Lung microvascular endothelial cell (primary cell): ENCODE results near the gene RFX8. TPM values are rescaled to one million over a fixed set of nuclear protein-coding genes. Genes with fewer than 3 reads are reported as not detected.

ENCODE experiments used
- DNase-seq, 2 donors: peaks; one replicate each; pipeline versions ENCODE4 v3.0.0 to v3.0.0-alpha.2; 2010; ENCODE audit warnings: low read depth in 2 of 2
- total RNA-seq: library from RNA; depleted of rRNA; stranded (reverse); fragments of >200 nt; gene quantifications from 2 replicates; pipeline ENCODE4 v1.2.1, GENCODE V29; 2014

The RFX8 gene
- total RNA-seq, 1 donor from 2014 or later: not detected

- no peak for DNase-seq
Measured at GRCh38 chr2:101412092-101412694, 62.7 kb downstream of the RFX8 start.

DNA sequence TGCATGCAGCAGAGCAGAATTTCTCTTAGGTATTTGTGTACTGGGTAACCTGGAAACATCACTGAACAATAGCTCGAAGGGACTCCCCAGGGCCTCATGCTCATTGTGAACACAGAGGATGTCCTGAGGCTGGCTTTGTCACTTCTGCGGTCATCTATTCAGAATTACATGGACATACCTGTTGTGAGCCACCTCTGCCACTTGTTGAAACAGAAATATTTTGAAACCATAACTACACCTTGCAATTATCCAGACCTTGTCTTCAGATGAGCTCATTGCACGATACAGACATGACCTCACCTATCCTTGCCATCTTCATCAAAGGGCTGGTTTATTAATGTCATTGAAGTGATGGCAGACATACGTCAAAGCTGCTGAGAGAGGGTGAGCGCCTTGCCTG is 64.2 kb downstream of the RFX8 start:
- peak in 1 of 2 donors; percentile 19 for DNase-seq

- no peak for DNase-seq
Measured at GRCh38 chr2:101410114-101410513, 64.8 kb downstream of the RFX8 start.

- no peak for DNase-seq
Measured at GRCh38 chr2:101409699-101410098, 65.2 kb downstream of the RFX8 start.

- no peak for DNase-seq
Measured at GRCh38 chr2:101408925-101409324, 66.0 kb downstream of the RFX8 start.

DNA sequence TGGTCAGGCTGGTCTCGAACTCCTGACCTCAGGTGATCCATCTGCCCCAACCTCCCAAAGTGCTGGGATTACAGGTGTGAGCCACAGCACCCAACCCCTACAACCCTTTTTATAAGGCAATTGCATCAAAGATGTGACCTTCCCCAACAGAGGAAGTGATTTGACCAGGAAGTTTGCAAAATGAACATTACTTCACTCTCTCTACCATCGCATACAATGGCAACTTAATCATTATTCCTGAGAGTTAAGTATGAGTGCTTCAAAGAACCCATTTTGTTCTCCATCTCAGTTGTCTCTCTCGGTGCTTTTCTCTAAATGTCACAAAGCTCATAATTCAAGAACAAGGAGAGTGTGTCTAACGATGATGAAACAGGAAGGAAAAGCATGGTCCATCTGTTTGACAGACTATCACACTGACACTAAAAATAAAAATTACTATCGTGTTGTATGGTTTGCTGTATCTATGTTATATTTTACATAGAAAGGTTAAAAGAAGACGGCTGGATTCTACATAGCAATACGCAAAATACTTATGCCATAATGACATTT is 69.5 kb downstream of the RFX8 start:
- DNase-seq: no peak

DNA sequence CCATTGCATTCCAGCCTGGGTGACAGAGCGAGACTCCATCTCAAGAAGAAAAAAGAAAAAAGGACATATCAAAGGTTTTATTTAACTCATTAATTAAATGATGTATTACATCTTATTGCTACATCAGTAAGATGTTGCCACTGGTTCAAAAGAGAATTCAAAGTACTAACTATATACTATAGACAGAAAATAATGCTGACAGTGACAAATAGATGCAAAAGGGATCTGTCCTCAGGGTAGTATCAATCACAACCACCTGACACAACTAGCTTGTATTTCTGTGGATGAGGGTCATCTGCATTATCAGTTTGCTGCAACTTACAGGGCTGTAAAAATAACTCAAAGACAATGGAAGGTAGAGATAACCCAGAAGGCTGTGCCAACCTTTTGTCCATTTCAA is 71.2 kb downstream of the RFX8 start:
- DNase-seq: no peak

DNA sequence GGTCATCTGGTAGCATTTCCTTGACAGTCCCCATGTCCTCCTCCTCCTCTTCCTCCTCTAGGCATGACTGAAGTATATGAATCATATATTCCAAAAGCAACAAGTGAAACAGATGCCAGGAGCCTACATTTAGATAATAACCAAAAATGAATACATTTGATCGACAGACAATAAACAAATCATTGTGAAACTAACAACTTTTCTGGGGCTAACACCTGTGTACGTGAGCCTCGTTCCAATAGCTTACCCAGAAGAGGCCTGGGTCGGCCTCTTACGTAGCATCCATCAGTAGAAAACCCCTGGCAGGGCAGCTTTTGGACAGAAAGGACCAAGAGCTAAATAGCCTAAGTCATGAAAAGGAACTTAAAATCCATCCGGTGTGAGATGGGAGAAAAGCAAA is 72.3 kb downstream of the RFX8 start:
- no peak for DNase-seq

DNA sequence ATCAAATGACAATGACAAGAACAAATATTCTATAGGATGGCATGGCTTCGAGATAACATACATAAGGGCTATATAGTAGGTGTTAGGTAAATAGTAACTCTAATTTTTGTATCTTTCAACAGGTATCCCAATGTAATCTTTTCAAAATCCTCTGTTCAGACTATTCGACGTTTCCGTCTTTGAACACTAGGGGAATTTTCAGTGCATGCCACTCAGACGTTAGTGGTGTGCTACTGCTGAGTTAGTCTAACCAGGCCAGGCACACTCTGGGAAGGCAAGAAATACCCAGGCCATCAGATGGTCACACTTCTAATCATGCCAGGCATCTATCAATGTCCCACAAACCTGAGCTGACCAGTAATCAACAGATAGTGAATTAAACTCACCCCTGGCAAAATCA is 73.0 kb downstream of the RFX8 start:
- DNase-seq: no peak

- DNase-seq: no peak
Measured at GRCh38 chr2:101401326-101401665, 73.6 kb downstream of the RFX8 start.

DNA sequence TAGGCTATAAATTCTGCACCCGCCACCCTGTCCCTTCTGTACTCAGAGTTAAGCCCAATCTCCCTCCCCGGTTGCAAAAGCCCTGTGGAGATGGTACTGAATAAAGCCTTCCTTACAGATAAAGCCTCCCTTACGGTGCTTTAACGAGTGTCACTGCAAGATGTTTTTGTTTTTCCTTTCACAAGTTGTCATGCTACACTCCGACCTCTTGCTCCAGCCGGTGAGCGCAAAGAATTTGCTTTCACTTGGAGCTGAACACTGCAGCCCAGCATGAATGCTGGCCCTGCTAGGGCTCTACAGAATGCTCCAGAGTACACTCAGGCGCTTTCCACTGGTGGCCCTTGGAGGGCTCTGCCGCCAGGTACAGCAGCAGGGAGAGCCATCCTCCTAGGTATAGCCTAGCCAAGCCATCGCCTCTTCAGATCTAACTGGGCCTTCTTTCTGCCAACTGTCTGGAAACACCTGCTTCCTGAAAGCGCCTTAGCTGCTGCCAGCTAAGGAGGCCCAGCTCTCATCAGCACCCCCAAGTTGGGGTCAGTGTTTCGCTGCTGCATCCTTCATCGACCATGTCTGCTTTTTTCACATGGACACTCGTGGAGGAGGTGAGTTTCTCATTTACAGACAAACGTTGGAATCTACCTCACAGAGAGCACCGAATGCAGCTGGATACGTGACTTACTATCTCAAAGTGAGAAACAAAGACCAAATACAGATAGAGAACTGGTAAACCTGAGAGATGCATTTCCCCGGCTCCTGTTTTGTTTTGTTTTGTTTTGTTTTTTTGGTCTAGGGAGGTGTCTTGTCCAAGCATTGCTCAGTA is 74.2 kb downstream of the RFX8 start:
- peak in 1 of 2 donors; percentile 59 for DNase-seq

DNA sequence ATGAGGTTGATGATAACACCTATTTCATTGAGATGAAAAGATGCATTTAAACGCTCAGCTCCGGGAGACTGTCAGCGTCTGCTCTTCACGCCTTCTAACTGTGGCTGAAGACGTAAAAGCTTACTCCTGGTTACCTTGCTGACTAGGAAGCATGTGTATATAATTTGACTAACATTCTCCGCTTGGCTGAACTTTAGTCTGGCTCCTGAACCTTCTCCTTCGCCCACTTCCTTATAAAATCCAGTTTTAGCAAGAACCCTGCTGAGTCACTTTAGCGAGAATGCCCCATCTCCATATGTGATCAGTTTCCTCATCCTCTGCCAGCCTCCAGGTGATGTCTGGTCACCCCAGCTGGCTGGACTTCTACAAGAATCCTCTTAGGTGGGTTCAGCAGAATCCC is 74.9 kb downstream of the RFX8 start:
- DNase-seq: no peak

DNA sequence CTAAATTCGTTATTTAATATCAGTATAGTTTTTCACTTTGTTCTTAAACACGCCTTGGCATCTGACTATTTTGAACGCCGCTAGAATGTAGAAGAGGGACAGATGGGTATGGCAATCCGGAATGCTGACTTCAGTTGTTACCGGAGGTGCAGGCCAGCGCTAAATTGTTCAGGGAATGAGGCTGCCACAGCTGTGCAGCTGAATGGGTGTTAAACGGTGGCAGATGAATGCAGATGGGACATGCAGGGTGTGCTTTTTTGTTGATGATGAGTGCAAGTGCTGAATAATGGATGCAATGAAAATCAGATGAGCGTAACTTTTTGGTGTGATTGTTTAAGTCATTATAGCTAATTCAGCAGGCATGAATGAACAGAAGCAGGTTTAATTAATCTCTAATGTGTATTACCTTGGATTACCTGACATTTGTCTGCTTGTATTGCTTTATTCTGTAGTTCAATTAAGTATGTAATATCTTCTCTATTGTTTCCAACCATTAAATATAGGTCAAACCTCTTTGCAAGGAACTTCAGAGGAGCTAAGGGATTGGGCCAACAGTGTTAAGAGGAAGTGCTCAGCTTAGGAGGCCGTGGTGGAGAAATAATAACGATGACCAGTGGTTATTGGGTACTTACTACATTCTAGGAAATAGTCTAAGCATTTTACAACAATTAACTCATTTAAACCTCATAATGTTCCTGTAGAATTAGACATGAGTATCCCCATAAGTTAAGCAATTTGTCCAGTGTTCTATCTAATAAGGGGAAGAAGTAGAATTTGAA is 75.7 kb downstream of the RFX8 start:
- DNase-seq: no peak

DNA sequence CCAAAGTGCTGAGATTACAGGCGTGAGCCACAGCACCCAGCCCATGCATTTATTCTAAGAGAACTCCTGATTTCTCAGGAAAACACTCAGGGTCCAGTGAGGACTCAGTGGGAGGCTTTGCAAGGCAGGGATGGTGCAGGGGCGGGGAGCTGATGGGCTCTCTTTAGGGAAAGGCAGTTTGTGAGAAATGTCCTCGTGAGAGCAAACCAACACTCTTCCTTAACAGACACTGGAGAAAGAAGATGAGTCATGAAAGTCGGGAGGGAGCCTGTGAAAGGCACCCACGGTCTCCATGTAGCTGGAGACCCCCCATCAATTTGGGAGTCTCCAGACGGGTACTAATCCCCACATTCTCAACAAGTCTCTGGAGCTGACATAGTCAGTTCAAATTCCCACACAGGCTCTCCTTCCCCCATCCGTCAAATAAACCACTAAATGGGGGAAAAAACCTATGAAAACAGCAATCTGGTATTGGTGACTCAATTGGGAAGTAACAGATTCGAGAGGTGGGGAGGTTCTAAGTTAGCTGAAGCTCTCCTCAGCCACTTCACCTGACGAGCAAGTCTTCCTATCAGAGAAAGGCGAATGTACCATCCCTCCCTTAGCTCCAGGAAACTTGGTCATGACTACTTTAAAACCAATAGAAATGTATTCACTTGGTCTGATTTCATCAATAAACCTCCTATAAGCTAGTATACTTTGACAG is 76.6 kb downstream of the RFX8 start:
- no peak for DNase-seq

DNA sequence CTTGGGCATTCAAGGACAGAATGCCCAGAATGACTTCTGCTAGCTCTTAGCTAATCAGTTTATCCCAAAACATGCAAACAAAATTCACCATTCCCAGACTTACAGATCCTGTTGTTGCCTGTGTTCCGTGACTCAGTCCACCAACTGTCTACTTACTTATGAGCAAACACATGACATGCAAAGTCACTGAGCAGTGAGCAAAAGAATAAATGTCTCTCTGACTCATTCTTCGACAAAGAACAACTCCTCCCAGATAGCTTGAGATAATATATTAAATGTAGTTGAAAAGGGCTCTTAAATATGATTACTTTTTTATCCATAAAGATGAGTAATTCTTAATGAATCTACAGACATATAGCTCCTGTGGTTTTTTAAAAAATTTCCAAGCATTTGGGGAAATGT is 78.6 kb downstream of the RFX8 start:
- DNase-seq: peak in 1 of 2 donors; percentile 96

GRCh38 chr2:101395545-101396315 is 79.2 kb downstream of the RFX8 start:
- DNase-seq: no peak

GRCh38 chr2:101388232-101388631 is 86.7 kb downstream of the RFX8 start:
- DNase-seq: peak in 1 of 2 donors; percentile 55

- peak; percentile 57 to 80 for DNase-seq
Measured at GRCh38 chr2:101387151-101387834, 87.6 kb downstream of the RFX8 start, which contains the start of gene CREG2. Gene CREG2, minus strand, starts transcription at chr2:101387503. Its CDS starts 46 bp downstream, at chr2:101387457.

DNA sequence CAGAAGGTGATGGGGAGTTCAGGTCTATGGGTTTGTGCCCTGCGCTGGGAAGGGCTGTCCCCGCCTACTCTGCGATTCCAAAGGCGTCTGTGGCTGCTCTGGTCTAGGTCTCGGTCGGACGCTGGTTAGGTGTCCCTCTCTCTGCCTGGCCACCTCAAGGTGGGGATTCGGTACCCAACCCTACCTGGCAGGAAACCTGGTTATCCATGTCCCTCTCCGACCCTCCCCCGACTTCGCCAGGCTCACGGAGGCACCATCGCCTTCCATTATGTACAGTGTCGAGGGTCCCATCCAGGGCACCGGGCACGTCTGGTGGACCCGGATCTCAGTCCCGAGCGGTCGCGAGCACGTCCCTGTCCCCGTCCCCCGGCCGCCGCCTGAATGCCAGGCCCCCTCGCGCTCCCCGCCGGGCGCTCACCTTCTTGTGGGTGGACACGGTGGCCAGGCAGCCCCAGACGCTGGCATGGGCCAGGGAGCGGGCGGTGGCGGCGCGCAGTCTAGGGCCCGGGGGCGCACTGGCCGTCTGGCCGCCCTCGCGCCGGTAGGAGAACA is 88.2 kb downstream of the RFX8 start:
- DNase-seq: no peak
